ENCODE data around the gene ARTN.

DNA sequence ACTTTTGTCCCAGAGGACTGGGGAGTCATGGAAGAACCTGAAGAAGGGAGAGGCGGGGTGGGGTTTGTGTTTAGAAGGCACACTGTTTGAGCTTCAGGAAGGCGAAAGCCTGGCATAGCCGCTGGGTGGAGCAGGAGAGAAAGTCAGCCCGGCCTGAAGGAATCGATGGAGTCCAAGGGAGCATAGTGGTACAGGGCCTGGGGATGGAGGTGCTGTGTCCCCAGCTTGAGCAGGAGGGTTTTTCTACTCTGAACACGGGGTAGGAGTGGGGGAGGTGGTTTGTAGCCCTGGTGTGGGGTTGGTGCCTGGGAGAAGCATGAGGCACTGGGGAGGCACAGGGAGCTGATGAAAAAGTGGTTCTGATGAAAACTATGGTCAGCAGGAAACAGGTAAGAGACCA, 53.1 kb downstream of the ARTN start:
- TF ChIP-seq, protein P1, sequence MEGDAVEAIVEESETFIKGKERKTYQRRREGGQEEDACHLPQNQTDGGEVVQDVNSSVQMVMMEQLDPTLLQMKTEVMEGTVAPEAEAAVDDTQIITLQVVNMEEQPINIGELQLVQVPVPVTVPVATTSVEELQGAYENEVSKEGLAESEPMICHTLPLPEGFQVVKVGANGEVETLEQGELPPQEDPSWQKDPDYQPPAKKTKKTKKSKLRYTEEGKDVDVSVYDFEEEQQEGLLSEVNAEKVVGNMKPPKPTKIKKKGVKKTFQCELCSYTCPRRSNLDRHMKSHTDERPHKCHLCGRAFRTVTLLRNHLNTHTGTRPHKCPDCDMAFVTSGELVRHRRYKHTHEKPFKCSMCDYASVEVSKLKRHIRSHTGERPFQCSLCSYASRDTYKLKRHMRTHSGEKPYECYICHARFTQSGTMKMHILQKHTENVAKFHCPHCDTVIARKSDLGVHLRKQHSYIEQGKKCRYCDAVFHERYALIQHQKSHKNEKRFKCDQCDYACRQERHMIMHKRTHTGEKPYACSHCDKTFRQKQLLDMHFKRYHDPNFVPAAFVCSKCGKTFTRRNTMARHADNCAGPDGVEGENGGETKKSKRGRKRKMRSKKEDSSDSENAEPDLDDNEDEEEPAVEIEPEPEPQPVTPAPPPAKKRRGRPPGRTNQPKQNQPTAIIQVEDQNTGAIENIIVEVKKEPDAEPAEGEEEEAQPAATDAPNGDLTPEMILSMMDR (conservative IDR thresholded peaks at IDR 0.05): no peak
- no peak for TF ChIP-seq EZH2 (IDR thresholded peaks at IDR 0.05; ENCODE audit: low read depth)
